GM18873 (cell line): Measurements from ENCODE around the gene FAM13B.
"Not testable (repeated sequence)": the region's sequence is repeated elsewhere in the genome, so short reads cannot be mapped to it uniquely, and the experiment has no call there.

Source experiments
- ATAC-seq: cut with Tn5 transposase; IDR thresholded peaks from one replicate; pipeline ENCODE4 v1.9.1; 2021; ENCODE audit warnings: mild to moderate bottlenecking, moderate library complexity, moderate number of reproducible peaks; ENCODE audit not compliant: unreplicated experiment, low FRiP score

FAM13B gene

DNA sequence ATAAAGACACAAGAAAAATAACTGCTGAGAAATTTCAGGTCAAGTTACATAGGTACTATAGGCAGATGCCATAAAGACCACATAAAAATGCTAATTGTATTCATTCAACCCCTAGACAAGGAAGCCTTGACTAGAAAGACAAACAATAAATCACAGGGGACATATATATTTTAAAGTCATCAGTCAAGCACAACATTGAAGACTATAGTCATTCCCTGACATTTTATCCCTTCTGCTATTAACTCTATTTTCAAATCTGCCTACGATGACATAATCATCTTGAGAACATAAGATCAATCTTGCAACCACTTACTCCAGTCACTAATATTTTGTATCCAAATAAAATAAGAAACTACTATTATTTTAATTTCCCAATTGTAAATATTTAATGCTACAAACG is 38.3 kb downstream of the FAM13B start:
- no peak for ATAC-seq

DNA sequence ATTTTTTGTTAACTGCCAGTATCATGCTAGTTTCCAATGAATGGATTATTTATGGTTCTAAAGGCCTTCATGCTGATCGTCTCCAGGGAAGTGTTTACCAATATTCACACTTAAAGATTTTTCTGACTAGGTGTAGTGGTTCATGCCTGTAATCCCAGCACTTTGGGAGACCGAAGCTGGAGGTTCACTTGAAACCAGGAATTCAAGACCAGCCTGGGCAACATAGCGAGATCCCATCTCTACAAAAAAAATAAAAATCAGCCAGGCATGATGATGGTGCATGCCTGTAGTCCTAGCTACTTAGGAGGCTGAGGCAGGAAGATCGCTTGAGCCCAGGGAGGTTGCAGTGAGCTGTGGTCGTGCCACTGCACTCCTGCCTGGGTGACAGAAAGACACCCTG is 43.5 kb downstream of the FAM13B start:
- ATAC-seq: no peak

DNA sequence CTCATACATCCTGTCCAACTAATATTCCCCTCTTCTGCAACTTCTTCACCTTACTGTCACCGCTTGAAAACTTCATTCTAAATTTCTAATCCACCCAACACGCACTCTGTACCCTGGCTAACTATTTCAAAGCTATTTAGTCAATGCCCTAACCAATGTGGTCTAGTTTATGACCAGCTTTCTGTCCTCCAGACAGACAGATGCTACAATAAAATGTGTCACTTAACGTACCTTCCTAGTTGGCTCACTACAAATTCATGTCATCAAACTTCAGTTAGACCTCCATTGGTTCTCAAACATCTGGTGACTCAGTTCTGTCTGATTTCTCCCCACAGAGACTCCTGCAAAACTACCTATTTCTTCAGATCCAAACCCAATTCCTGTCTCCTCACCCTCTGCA is 57.7 kb downstream of the FAM13B start:
- no peak for ATAC-seq

DNA sequence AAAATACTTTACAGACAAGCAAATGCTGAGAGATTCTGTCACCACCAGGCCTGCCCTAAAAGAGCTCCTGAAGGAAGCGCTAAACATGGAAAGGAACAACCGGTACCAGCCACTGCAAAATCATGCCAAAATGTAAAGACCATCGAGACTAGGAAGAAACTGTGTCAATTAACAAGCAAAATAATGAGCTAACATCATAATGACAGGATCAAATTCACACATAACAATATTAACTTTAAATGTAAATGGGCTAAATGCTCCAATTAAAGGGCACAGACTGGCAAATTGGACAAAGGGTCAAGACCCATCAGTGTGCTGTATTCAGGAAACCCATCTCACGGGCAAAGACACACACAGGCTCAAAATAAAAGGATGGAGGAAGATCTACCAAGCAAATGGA is 62.5 kb downstream of the FAM13B start:
- not testable (repeated sequence) for ATAC-seq

DNA sequence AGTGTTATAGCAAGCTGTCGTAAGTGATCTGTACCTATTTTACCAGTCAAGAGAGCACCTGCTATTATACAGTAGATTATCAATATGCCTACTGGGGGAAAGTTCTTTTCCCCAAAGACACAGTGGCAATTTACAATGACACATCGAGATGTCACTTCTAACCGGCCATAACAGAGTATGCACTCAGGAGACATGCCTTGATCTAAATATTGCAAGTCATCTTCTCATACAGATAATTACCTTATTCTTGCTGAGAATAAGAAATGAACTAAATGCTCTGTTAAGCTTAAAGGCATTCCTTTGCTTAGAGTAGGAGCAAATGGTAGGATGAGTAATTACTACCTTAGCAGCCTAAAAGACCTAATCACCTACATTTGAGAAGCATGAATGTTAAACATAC is 72.1 kb downstream of the FAM13B start:
- no peak for ATAC-seq

DNA sequence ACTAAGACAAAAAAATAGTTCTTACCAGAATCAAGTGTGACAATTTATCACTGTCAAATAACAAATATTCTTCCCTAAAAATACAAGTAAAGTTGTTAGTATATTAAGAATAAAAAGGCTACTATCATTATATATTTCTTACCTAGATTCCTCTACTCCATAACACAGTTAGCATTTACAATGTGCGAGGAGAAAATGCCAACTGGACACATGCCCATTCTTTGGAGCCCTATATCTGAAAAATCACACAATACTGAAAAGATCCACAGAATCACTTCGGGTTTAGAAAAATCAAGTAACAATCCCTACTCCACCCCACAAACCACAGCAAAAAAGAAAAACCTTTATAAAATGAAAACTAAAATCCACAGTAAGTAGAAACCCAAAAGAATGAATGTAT is 72.7 kb downstream of the FAM13B start:
- no peak for ATAC-seq

DNA sequence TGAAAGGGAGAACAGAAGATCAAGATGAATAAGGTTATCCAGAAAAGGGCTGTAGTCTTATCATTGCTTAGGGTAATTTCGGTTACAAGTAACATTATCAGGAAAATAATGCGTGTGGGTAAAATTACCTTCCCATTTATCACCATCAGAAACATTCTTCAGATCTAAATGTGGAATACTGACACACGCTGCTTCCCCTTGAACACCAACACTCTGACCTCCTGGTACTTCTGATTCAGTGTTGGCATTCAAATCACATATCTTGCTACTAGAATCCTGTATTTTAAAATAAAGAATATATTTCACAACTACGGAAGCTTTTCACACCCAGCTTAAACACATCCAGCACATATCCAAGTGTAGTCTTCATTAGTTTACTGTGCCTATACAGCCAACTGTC is 73.4 kb downstream of the FAM13B start:
- no peak for ATAC-seq

DNA sequence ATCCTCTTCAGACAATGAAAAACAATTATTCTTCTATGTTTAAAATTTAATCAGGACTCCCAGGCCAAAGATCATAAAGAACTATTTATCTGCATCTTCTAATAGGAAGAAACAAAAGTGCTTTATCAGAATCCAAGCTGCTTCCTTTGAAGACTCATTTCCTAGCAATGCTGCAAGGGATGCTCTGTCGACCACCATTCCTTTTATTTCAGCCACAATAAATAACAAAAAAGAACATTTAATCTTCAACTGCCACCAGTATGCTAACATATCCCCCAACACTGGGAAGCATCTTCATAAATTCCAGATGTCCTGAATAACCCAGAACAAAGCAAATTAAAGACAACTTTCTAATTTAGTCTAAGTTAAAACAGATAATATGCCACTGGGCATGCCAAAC is 74.9 kb downstream of the FAM13B start:
- ATAC-seq: no peak

DNA sequence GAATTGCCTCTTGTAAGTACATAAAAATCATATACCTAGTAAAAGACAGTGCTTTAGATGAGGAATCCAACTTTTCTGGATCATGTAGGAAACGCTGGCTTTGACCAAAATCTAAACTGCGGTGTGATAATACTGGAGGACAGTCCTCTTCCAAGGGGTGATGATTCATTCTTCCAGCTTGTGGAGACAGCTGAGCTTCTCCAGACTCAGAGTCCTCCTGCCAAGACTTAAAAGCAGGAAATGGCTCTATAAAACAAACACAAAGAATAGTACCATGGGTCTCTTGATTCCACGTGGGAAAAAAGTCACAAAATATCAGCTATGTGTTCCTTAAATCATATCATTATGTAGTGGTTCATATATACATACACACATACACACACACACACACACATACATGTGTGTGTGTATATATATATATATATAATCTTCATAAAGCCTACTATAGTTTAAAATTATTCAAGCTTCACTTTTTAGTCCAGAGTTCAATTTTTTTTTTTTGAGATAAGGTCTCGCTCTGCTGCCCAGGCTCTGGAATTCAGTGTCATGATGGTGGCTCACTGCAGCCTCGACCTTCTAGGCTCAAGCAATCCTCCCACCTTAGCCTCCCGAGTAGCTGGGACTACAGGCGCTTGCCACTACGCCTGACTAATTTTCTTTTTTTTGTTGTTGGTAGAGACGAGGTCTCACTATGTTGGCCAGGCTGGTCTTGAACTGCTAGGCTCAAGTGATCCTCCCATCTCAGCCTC is 78.6 kb downstream of the FAM13B start:
- no peak for ATAC-seq

DNA sequence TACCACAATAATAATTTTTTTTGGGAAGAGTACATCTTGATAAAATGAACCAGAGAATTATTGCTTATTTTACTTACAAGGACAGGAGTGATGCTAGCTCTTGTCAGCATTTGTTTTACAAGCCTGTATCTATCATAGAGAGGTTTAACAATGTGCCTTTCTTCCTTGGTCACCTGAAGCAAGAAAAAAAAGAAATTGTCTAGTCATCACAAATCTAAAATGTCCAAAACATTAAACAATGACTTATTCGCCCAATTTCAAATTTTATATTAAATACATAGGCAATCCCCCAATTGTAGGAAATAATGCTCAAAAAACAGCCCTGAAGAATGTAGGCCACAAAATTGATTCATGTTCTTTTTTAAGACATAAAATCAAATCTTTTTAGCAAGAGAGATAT is 87.1 kb downstream of the FAM13B start:
- ATAC-seq: no peak

DNA sequence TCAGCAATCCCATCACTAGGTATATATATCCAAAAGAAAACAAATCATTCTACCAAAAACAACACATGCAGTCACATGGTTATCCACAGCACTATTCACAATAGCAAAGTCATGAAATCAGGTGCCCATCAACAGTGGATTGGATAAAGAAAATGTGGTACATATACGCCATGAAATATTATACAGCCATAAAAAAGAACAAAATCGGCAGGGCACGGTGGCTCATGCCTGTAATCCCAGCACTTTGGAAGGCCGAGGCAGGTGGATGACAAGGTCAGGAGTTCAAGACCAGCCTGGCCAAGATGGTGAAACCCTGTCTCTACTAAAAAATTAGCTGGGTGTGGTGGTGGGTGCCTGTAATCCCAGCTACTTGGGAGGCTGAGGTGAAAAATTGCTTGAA is 88.6 kb downstream of the FAM13B start:
- ATAC-seq: not testable (repeated sequence)

DNA sequence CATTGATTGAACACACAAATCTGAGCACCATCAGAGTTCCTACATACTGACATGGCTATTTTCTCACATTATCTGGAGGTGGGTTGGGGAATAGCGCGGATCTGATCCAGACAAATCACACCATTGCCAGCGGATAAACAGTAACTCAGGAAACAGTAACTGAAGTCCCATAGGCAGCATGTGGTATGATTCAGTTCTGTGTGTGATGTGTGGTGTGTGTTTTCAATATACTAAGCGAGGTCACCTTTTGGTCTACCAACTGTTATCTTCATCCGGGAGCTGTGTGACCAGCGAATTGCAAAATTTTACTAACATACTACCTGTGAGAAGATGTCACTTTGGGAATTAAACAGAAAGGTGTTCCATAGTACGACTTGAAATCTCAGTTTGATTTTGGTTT is 93.5 kb downstream of the FAM13B start:
- ATAC-seq: no peak

DNA sequence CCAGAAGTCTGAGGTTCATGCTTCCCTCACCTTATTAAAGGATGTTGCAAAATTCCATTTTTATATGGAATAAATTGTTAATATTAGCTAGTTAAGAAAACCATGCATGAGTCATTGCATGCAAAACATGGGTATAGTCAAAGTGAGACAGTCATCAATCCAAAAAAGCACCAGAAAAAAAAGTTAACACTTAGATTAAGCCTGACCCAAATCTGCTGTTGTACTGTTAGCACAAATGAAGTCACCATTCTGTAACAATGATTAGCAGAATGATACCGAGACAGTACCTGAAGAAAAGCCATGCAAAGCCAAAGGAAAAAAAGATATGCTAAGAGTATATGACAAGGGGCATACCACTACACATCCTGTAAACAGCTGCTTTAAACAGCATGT is 94.1 kb downstream of the FAM13B start:
- no peak for ATAC-seq

DNA sequence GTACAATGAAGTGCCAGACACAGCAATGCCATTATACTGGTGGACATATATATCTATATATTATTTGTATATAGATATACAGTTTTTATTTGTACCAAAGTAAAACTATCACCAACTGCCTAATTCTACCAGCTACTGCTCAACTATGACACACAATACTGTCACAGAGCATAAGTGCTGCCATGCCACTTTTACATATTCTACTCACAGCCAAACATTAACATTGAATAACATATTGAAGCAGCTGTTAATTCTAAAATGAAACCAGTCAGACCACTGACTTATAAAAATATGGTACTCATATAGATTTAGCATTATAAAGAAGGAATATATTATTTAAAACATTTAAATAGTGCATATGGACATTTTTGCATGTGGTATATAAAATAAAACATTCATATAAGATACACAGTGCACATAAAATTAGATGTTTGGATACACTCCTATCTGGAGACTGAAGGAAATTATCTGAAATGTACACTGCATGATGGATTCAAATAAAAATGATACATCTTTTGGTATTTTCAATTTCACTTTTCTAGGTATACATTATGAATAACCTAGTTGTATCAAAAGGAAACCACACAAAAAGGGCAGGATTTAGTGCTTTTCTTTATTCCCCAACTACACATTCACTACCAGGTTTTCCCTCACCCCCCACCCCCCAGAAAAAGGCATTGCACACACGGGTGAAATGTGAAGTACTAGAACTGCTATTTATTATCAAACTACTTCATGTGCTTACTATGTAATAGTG is 94.7 kb downstream of the FAM13B start:
- no peak for ATAC-seq

DNA sequence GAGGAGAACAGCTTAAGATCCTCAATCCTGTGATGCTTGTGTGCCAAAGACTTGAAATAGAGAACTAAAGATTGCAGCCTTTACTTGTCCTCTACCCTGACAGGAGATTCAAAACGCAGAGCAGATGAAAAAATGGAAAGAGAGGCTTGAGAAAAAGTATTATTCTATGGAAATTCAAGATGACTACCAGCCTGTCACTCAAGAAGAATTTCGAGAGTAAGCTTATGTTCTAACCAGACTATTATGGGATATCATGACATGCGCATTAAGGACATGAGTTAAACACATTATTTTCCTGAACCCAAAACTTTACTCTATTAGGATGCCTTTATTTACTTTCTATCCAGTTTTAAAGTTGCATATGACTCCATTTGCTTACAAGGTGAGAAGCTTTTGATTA is 97.2 kb downstream of the FAM13B start:
- ATAC-seq: no peak

DNA sequence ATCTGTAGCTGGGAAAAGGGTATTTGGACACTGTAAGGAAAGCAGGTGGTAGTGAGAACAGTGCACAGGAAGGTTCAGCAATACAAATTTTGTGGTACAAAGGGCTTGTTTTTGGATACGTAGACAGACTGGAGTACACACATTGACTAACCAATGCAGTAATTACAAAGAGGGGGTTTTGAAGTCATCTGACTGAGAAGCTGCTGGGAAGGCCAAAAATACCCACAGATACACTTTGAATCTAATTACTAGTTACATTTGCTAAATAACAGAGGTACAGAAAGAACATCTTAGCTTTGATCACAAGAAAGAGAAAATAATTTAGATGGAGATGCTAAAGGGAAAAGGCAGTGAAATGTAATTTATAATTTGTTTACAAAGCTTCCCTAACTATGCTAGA is 97.7 kb downstream of the FAM13B start:
- no peak for ATAC-seq

DNA sequence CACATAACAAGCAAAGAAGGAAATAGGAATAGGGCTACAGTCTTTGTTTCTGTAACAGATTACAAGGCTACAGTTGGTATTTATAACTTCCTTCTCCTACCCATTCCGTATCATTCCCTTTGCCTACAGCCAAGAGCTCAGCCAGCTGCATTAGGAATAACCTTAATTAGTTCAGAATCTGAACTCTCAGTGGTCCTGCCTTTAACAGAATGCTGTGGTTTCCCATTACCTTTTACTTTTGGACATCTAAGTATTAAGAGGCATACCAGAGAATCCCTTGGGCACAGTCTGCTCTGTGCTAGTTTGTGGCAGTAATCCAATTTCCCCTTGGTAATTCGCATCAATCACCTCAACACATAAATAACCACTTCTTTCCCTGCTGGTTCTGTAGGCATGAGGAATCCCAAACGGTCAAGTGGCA is 99.4 kb downstream of the FAM13B start:
- ATAC-seq: no peak

DNA sequence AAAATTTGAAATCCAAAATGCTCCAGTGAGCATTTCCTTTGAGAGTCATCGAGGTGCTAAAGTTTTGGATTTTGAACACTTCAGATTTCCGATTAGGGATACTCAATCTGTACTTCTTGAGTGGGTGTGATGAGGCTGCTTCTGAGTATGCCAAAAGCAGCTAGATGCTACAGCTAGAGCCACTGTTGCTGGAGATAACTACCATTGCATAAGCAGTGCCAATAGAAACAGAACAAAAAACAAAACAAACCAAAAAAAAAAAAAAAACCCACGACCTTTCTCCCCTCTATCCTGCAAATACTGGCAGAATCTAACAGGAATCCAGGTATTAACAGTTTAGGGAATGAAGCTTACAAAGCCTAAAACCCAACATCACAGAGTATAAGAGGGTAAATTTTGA is 100.1 kb downstream of the FAM13B start:
- no peak for ATAC-seq

DNA sequence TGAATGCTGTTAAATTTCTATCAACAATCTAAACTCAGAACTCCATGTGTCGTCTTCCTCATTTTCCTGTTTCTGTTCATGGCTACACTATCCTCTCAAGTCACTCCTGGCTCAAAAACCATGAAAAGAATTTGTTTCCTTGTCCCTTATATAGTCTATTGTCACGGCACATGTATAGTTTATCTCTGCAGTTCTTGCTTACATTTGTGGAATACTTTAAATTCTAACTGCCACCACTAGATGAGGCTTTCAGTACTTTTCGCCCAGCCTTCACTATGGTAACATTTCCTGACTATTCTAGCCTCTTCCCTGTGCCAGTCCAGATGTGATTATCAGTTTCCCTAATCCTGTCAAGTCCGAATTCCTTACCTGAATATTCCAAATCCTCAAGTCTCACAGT is 109.0 kb downstream of the FAM13B start:
- ATAC-seq: no peak

DNA sequence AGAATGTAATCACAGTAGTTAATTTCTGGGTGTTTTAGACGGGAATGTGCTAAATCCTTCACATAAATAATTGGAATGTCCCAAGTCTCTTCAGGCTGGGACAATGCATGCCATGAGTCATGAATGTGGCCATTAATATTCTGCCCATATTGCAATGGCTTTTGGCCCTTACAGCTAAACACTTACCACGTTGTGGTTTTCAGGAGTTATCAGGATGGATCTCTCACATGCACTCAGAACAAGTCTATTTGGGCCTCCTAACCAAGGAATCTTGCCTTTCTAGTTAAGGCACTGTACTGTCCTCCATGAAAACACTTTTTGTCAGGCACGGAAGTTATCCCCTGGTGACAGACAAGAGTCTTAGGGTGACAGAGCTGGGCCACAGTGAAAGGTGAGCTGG is 110.9 kb downstream of the FAM13B start:
- no peak for ATAC-seq

DNA sequence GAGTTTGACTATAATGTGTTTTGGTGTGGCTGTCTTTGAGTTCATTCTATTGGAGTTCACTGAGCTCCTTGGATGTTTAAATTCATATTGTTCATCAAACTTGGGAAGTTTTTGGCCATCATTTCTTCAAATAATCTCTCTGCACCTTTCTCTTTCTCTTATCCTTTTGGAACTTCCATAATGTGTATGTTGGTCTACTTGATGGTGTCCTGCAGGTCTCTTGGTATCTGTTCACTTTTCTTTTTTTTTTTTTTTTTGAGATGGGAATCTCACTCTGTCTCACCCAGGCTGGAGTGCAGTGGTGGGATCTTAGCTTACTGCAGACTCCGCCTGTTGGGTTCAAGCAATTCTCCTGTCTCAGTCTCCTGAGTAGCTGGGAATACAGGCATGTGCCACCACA is 116.0 kb downstream of the FAM13B start:
- ATAC-seq: no peak

DNA sequence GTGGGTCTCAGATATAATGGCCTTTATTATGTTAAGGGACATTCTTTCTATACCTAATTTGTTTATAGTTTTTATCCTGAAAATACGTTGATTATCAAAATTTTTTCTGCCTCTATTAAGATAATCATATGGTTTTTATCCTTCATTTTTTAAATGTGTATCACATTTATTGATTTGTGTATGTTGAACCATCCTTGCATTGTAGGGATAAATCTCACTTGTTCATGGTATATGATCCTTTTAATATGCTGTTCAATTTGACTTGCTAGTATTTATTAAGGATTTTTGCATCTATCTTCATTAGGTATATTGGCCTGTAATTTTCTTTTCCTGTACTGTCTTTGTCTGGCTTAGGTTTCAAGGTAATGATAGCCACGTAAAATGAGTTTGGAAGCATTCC is 118.1 kb downstream of the FAM13B start:
- no peak for ATAC-seq
